Stimulated activated CD4-positive, alpha-beta T cell treated with anti-CD3 and anti-CD28 coated beads, Interleukin-15, amount 100 ng/mL, for 1 hour (primary cell): ENCODE data around the gene GOLGA8F.
"Not testable (repeated sequence)": the region's sequence is repeated elsewhere in the genome, so short reads cannot be mapped to it uniquely, and the experiment has no call there.

Source experiments
- DNase-seq, 2 donors: peaks; one replicate each; pipeline ENCODE4 v3.0.0-alpha.2; 2020; ENCODE audit warnings: low read depth in 1 of 2, low spot score in 1 of 2

Gene GOLGA8F

GRCh38 chr15:28378364-28378763 is at the start of gene GOLGA8F:
Gene GOLGA8F, plus strand, starts transcription at chr15:28378664. Its CDS starts 98 bp downstream, at chr15:28378762.
- not testable (repeated sequence) for DNase-seq

- DNase-seq, result not testable (repeated sequence)
These were observed 20.5 kb upstream of the GOLGA8F start, which contains the start of gene GOLGA6L24 for GRCh38 chr15:28357984-28358383. Gene GOLGA6L24, minus strand, starts transcription at chr15:28358084. Its CDS starts 61 bp downstream, at chr15:28358023.

GRCh38 chr15:28365502-28365901 is 13.0 kb upstream of the GOLGA8F start:
- not testable (repeated sequence) for DNase-seq

GRCh38 chr15:28380053-28380452 is 1.6 kb downstream of the GOLGA8F start:
- DNase-seq, result not testable (repeated sequence)

- DNase-seq, result not testable (repeated sequence)
These were observed 17.6 kb downstream of the GOLGA8F start for GRCh38 chr15:28396022-28396421.

GRCh38 chr15:28402774-28403435 is 24.4 kb downstream of the GOLGA8F start:
- DNase-seq, result not testable (repeated sequence)

GRCh38 chr15:28420470-28420869 is 42.0 kb downstream of the GOLGA8F start:
- DNase-seq, result not testable (repeated sequence)

GRCh38 chr15:28435594-28435993 is 57.1 kb downstream of the GOLGA8F start:
- not testable (repeated sequence) for DNase-seq
